ENCODE results near the gene PDE10A. TPM values are rescaled to one million over a fixed set of nuclear protein-coding genes. Genes with fewer than 3 reads are reported as not detected.

Gene PDE10A
- total and polyA plus RNA-seq, 7 donors = 1.2 to 33.5 (median 7.4) TPM; not detected in 1

GRCh38 chr6:165665384-165665672 lies 2.3 kb upstream of the PDE10A start:
- intact Hi-C loops (cut with DNase I) = no loop called here
- Histone ChIP-seq H3K9me3 (no peaks in the 10 kb centered on the region), H3K27me3 (peaks cover 31 to 94% (median 64%) of the 10 kb centered on the region in 3 donors), H3K4me3 (no peak overlapping the region), H3K4me1 (peaks cover 0 to 38% (median 32%) of the 10 kb centered on the region in 4 donors), H3K27ac (no peak overlapping the region), H3K36me3 (no peaks in the 10 kb centered on the region)
- WGBS, 2 donors = 7 to 10% methylated on average over 4 of the region's 4 CpGs
- TF ChIP-seq EP300 (IDR thresholded peaks at IDR 0.05) (no peak), POLR2AphosphoS5 (IDR thresholded peaks at IDR 0.05) (no peak), CTCF (IDR thresholded peaks at IDR 0.05) (no peak), POLR2A (IDR thresholded peaks at IDR 0.05) (no peak)
- DNase-seq = no peak

- peaks cover 0 to 41% (median 37%) of the 10 kb centered on the region in 4 donors for H3K4me1 ChIP-seq
- H3K36me3 ChIP-seq = no peaks in the 10 kb centered on the region
- peaks cover 34 to 95% (median 70%) of the 10 kb centered on the region in 3 donors for H3K27me3 ChIP-seq
- 8 to 9% methylated on average over 25 of the region's 25 CpGs for WGBS, 2 donors
- TF ChIP-seq EP300 (IDR thresholded peaks at IDR 0.05) (no peak), CTCF (IDR thresholded peaks at IDR 0.05) (no peak), POLR2A (IDR thresholded peaks at IDR 0.05) (no peak), POLR2AphosphoS5 (IDR thresholded peaks at IDR 0.05) (no peak)
- peak overlapping the region in 2 of 4 donors; percentile 52 to 63 for H3K4me3 ChIP-seq
- no peak for DNase-seq
- intact Hi-C loops (cut with DNase I) = loop anchor here (5.0 kb wide), 1 partner anchor 188 kb away; no protein-coding TSS in a partner anchor
- H3K27ac ChIP-seq = no peak overlapping the region
- no peaks in the 10 kb centered on the region for H3K9me3 ChIP-seq
Observed at GRCh38 chr6:165664559-165665383, 1.7 kb upstream of the PDE10A start.

- Histone ChIP-seq H3K9me3 (no peaks in the 10 kb centered on the region), H3K27ac (peak overlapping the region in 3 of 4 donors; percentile 64 to 72 (median 68)), H3K27me3 (peaks cover 34 to 93% (median 74%) of the 10 kb centered on the region in 3 donors), H3K36me3 (no peaks in the 10 kb centered on the region), H3K4me3 (peak overlapping the region; percentile 23 to 63 (median 56)), H3K4me1 (peaks cover 0 to 41% (median 37%) of the 10 kb centered on the region in 4 donors)
- no peak for DNase-seq
- TF ChIP-seq POLR2A (IDR thresholded peaks at IDR 0.05) = no peak
- TF ChIP-seq CTCF (IDR thresholded peaks at IDR 0.05) = no peak
- TF ChIP-seq EP300 (IDR thresholded peaks at IDR 0.05) = no peak
- TF ChIP-seq POLR2AphosphoS5 (IDR thresholded peaks at IDR 0.05) = no peak
- intact Hi-C loops (cut with DNase I) = loop anchor here (5.0 kb wide), 1 partner anchor 188 kb away; no protein-coding TSS in a partner anchor
- 4 to 14% methylated on average over 48 of the region's 48 CpGs for WGBS, 2 donors
Observed at GRCh38 chr6:165663736-165664558, 906 bp upstream of the PDE10A start.

- WGBS, 2 donors = 2 to 3% methylated on average over 22 of the region's 22 CpGs
- peaks cover 0 to 41% (median 37%) of the 10 kb centered on the region in 4 donors for H3K4me1 ChIP-seq
- no peaks in the 10 kb centered on the region for H3K36me3 ChIP-seq
- intact Hi-C loops (cut with DNase I) = loop anchor here (5.0 kb wide), 1 partner anchor 189 kb away; no protein-coding TSS in a partner anchor
- H3K9me3 ChIP-seq = no peaks in the 10 kb centered on the region
- H3K27ac ChIP-seq = peak overlapping the region; percentile 64 to 72 (median 66)
- H3K4me3 ChIP-seq = peak overlapping the region; percentile 23 to 63 (median 56)
- peaks cover 34 to 95% (median 74%) of the 10 kb centered on the region in 3 donors for H3K27me3 ChIP-seq
- peak; percentile 78 for DNase-seq
- no peak for TF ChIP-seq POLR2AphosphoS5 (IDR thresholded peaks at IDR 0.05)
- no peak for TF ChIP-seq POLR2A (IDR thresholded peaks at IDR 0.05)
- TF ChIP-seq EP300 (IDR thresholded peaks at IDR 0.05) = no peak
- TF ChIP-seq CTCF (IDR thresholded peaks at IDR 0.05) = no peak
Observed at GRCh38 chr6:165663377-165663735, 315 bp upstream of the PDE10A start.

All from sigmoid colon (tissue), 7 donors.